A673 (cell line): ENCODE data around the gene FAM83G. TPM values are rescaled to one million over a fixed set of nuclear protein-coding genes. Genes with fewer than 3 reads are reported as not detected.

Experiments used
- BruUV-seq: library from RNA; stranded (reverse); fragments of 400-500 nt; replicated peaks from 2 replicates; lab custom pipeline; 2021; lab: Mats Ljungman, UMichigan
- CTCF ChIA-PET: fragments of 300-600 bp; sonication (Branson Sonifier 250); formaldehyde crosslinking; loops from one replicate; lab custom pipeline; 2022; ENCODE audit warnings: antibody characterized with exemption; lab: Charles Lee
- POLR2A ChIA-PET: fragments of 300-600 bp; sonication (Branson Sonifier 250); formaldehyde crosslinking; loops from one replicate; lab custom pipeline; 2022; ENCODE audit warnings: antibody characterized with exemption; ENCODE audit not compliant: low non-redundant PET; lab: Charles Lee
- DNase-seq: peaks from one replicate; pipeline ENCODE4 v3.0.0-alpha.2; 2015; ENCODE audit warnings: low spot score
- H3K27ac ChIP-seq: fragments of 200-600 bp; sonication (generic); 2 replicates; pipeline ENCODE4 v1.5.1; 2016; ENCODE audit warnings: mixed run types, low read depth, mild to moderate bottlenecking, mixed read lengths, antibody characterized with exemption, low read length; ENCODE audit not compliant: poor library complexity, severe bottlenecking
- H3K27me3 ChIP-seq: fragments of 200-600 bp; sonication (generic); replicated peaks from 2 replicates; pipeline ENCODE4 v1.6.1; 2017; ENCODE audit warnings: mixed run types, low read depth, mild to moderate bottlenecking, mixed read lengths, antibody characterized with exemption, low read length; ENCODE audit not compliant: insufficient read depth, poor library complexity
- H3K36me3 ChIP-seq: fragments of 200-600 bp; sonication (generic); 2 replicates; pipeline ENCODE4 v1.6.1; 2016; ENCODE audit warnings: mixed run types, mild to moderate bottlenecking, mixed read lengths, antibody characterized with exemption, low read length; ENCODE audit not compliant: insufficient read depth, poor library complexity, severe bottlenecking
- H3K4me1 ChIP-seq: fragments of 200-600 bp; sonication (generic); 2 replicates; pipeline ENCODE4 v1.6.1; 2017; ENCODE audit warnings: mixed run types, mild to moderate bottlenecking, mixed read lengths, antibody characterized with exemption, low read length; ENCODE audit not compliant: insufficient read depth, poor library complexity, severe bottlenecking
- H3K4me3 ChIP-seq: fragments of 200-600 bp; sonication (generic); 2 replicates; pipeline ENCODE4 v1.5.1; 2016; ENCODE audit warnings: low read depth, mixed run types, mild to moderate bottlenecking, mixed read lengths, low read length; ENCODE audit not compliant: poor library complexity, severe bottlenecking
- H3K9me3 ChIP-seq: fragments of 200-600 bp; sonication (generic); 2 replicates; pipeline ENCODE4 v1.6.1; 2016; ENCODE audit warnings: mixed run types, low read depth, mild to moderate bottlenecking, mixed read lengths, antibody characterized with exemption, low read length; ENCODE audit not compliant: poor library complexity, severe bottlenecking
- EZH2 ChIP-seq: fragments of 200-600 bp; sonication (generic); IDR thresholded peaks from 2 replicates; pipeline ENCODE4 v1.6.1; 2017; ENCODE audit warnings: borderline replicate concordance, low read depth, mild to moderate bottlenecking, mixed read lengths, antibody characterized with exemption, low read length; ENCODE audit not compliant: poor library complexity, severe bottlenecking
- intact Hi-C: fragments of 100-400 bp; cut with micrococcal nuclease; formaldehyde crosslinking; loops from one replicate; pipeline ENCODE4 v1.10.0; 2022; ENCODE audit not compliant: unreplicated experiment
- total RNA-seq: library from RNA; stranded (reverse); gene quantifications from 2 replicates; pipeline ENCODE4 v1.2.3, GENCODE V29; 2021
- TF ChIP-seq, protein P1 (sequence below): fragments of 300-800, 200-600 bp; sonication (generic); conservative IDR thresholded peaks from 2 replicates; pipeline ENCODE4 v1.5.1; 2017; ENCODE audit warnings: low read depth, mild to moderate bottlenecking, antibody characterized with exemption, low read length, moderate library complexity, mixed read lengths

The FAM83G gene
- total RNA-seq, 1 experiment from 2014 or later: 12.4 TPM

DNA sequence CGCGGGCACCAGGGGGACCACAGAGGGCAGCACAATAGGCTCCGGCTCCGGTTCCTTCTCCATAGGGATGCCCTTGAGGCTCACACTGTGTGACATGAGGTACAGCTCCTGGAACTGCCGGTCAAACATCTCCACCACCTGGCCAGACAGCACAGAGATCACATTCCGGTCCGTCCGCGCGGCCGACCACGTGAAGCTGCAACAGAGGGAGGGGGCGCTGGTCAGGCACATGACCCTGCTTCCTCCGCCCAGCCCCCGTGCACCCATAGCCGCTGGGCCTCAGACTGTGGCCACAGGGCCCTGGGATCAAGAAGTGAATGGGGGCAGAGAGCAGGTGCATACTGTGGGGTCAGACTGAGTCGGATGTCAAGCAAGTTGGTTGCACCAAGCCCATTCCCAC lies 25.9 kb downstream of the FAM83G start:
- POLR2A ChIA-PET: no interaction called here
- Histone ChIP-seq H3K4me1 (no peaks in the 10 kb centered on the region), H3K27me3 (no peaks in the 10 kb centered on the region), H3K36me3 (no peaks in the 10 kb centered on the region), H3K9me3 (no peaks in the 10 kb centered on the region), H3K27ac (no peak overlapping the region), H3K4me3 (no peak overlapping the region)
- intact Hi-C loops: no loop called here
- CTCF ChIA-PET: no interaction called here
- BruUV-seq: no TSS peak
- no peak for DNase-seq
- TF ChIP-seq EZH2: no peak
- TF ChIP-seq, protein P1, sequence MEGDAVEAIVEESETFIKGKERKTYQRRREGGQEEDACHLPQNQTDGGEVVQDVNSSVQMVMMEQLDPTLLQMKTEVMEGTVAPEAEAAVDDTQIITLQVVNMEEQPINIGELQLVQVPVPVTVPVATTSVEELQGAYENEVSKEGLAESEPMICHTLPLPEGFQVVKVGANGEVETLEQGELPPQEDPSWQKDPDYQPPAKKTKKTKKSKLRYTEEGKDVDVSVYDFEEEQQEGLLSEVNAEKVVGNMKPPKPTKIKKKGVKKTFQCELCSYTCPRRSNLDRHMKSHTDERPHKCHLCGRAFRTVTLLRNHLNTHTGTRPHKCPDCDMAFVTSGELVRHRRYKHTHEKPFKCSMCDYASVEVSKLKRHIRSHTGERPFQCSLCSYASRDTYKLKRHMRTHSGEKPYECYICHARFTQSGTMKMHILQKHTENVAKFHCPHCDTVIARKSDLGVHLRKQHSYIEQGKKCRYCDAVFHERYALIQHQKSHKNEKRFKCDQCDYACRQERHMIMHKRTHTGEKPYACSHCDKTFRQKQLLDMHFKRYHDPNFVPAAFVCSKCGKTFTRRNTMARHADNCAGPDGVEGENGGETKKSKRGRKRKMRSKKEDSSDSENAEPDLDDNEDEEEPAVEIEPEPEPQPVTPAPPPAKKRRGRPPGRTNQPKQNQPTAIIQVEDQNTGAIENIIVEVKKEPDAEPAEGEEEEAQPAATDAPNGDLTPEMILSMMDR: no peak

DNA sequence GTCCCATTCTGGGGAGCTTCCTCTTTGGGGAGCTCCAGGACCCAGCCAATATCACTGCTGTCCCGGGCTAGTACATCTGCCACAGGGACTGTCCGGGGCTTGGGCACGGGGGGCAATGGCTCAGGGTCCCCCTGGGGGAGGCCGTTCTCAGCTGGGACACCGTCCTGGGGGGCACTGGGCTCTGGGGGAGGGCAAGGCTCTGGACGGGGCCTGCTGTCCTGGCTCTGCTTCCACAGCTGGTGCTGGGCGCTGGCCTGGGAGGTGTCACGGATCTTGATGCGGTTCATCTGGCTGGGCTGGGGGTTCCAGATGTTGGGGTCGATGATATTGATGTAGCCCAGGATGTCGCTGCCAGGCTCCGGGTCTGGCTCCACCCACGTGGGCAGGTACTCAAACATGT lies 26.5 kb downstream of the FAM83G start:
- DNase-seq: no peak
- TF ChIP-seq, protein P1: no peak
- TF ChIP-seq EZH2: no peak
- intact Hi-C loops: no loop called here
- Histone ChIP-seq H3K36me3 (no peaks in the 10 kb centered on the region), H3K27me3 (no peaks in the 10 kb centered on the region), H3K27ac (no peak overlapping the region), H3K4me3 (no peak overlapping the region), H3K4me1 (no peaks in the 10 kb centered on the region), H3K9me3 (no peaks in the 10 kb centered on the region)
- BruUV-seq: no TSS peak
- CTCF ChIA-PET: interaction anchor here (0.5 kb wide), 1 partner anchor 23 kb away, joined by 3 read pairs; no protein-coding TSS in a partner anchor
- POLR2A ChIA-PET: no interaction called here

DNA sequence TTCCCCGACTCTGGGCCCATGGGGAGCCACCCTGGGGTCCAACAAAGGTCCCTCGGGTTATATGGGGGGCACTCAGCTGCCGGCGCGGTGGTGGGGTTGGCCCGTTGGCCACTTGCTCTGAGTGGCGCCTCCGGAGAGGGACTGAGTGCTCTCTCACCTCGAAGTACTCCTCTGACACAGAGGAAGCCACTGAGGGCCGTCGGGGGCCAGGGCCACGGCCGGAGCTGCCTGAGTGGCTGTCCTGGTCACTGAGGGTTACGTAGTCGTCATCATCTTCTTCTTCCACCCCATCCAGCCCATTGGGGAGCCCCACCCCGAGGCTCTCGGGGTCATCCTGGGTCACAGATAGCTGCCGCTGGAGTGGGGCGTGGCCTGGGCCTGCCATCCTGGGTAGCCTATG lies 26.9 kb downstream of the FAM83G start:
- Histone ChIP-seq H3K27ac (no peak overlapping the region), H3K27me3 (no peaks in the 10 kb centered on the region), H3K9me3 (no peaks in the 10 kb centered on the region), H3K4me1 (no peaks in the 10 kb centered on the region), H3K36me3 (no peaks in the 10 kb centered on the region), H3K4me3 (no peak overlapping the region)
- BruUV-seq: no TSS peak
- no peak for TF ChIP-seq EZH2
- TF ChIP-seq, protein P1: no peak
- POLR2A ChIA-PET: no interaction called here
- CTCF ChIA-PET: interaction anchor here (0.5 kb wide), 1 partner anchor 22 kb away, joined by 3 read pairs; no protein-coding TSS in a partner anchor
- intact Hi-C loops: no loop called here
- no peak for DNase-seq
